Stimulated activated CD8-positive, alpha-beta memory T cell treated with anti-CD3 and anti-CD28 coated beads, Interleukin-4, amount 100 ng/mL, for 4 hours (primary cell): Measurements from ENCODE around the gene ABCA3.

Experiments used
- DNase-seq, 2 donors: peaks; one replicate each; pipeline ENCODE4 v3.0.0-alpha.2; 2020; ENCODE audit warnings: low read depth in 2 of 2, low spot score in 1 of 2

Gene ABCA3

DNA sequence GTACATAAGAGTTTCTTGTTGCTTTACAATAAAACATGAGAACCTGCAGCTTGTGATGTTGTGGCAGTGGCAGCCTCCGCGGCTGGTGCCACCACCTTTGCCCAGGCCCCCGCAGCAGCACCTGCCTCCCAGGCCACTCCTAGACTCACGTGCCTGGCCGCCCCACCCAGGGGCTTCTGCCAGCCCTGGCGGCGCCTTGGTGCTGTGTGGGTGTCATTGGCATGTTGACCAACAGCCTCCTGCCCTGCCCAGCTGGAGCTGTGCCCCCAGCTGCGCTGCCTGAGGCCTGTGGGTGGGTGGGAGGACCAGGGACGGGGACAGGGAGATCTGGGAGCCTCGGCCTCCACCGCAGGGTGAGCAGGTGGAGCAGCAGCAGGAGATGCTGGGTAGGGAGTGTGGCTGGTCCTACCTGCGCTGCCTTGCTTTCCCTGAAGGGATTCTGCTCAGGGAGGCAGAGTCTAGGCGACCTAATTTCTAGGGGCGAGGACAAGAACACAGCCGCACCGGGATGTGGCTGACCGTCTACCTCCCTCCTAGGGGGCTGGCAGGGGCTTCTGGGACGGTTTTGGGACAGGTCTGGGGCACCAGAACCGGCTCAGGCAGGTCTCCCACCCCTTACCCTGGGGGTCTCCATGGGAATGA, 104.7 kb downstream of the ABCA3 start:
- no peak for DNase-seq

DNA sequence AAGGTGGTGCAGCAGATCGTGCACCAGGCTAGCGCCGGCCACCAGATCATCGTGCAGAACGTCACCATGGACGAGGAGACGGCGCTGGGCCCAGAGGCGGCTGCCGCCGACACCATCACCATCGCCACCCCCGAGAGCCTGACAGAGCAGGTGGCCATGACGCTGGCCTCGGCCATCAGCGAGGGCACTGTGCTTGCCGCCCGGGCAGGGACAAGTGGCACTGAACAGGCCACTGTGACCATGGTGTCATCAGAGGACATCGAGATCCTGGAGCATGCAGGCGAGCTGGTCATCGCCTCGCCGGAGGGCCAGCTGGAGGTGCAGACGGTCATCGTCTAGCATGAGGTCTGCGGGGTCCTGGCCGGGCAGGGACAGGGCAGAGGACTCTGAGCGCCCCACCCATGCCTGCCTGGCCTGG, 105.3 kb downstream of the ABCA3 start:
- no peak for DNase-seq

DNA sequence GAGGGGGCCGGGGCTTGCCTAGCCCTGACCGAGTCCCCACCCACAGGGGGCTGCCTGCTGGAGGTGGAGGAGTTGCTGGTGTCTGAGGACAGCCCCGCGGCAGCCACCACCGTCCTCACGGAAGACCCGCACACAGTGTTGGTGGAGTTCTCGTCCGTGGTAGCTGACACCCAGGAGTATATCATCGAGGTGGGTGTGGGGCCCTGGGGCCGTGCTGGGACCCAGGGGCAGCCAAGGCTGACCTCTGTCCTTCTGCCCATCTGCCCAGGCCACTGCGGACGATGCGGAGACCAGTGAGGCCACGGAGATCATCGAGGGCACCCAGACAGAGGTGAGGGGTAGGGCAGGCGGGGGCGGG, 105.7 kb downstream of the ABCA3 start:
- no peak for DNase-seq

DNA sequence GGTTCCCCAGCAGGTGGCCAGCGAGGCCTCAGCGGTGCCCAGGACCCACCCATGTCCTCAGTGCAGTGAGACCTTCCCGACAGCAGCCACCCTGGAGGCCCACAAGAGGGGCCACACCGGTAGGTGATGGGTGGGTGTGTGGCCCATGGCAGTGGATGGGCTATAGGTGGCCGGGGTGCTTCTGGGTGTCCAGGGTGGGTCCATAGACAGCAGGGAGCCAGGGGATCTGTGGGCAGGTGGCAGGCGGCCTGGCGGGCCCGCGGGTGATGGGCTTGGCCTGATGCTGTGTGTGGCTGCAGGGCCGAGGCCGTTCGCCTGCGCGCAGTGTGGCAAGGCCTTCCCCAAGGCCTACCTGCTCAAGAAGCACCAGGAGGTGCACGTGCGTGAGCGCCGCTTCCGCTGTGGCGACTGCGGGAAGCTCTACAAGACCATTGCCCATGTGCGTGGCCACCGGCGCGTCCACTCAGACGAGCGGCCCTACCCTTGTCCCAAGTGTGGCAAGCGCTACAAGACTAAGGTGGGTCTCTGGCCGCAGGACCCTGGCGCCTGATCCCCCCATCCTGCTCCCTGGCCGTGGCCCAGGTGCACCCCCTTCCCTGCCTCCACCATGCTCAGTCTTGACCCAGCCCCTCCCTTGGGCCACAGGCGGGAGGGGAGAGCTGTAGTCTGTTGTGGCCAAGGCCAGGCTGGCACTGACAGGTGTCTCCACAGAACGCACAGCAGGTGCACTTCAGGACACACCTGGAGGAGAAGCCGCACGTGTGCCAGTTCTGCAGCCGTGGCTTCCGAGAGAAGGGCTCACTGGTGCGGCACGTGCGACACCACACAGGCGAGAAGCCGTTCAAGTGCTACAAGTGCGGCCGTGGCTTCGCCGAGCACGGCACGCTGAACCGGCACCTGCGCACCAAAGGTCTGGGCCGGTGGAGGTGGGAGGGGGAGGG, 106.4 kb downstream of the ABCA3 start:
- no peak for DNase-seq

DNA sequence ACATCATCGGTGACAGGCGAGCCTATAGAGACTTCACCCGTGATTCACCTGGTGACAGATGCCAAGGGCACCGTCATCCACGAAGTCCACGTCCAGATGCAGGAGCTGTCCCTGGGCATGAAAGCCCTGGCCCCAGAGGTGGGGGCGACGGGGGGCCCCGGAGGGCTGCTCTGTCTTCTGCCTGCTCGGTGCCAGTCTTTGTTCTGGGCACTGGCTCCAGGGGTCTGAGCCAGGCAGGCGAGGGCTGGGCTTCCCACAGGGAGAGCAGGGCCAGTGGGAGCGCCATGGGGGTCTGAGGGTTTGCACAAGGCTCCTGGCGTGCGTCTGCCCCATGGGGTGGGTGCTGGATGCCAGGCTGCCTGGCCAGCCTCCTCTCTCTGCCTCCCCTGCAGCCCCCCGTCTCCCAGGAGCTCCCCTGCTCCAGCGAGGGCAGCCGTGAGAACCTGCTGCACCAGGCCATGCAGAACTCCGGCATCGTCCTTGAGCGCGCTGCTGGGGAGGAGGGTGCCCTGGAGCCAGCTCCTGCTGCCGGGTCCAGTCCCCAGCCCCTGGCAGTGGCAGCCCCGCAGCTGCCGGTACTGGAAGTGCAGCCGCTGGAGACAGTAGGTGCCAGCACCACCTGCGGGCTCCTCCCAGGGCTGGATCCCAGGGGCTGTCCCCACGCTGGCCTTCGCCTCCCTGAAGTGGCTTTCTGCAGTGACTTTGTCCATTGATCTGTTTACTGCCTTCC, 107.3 kb downstream of the ABCA3 start:
- no peak for DNase-seq

DNA sequence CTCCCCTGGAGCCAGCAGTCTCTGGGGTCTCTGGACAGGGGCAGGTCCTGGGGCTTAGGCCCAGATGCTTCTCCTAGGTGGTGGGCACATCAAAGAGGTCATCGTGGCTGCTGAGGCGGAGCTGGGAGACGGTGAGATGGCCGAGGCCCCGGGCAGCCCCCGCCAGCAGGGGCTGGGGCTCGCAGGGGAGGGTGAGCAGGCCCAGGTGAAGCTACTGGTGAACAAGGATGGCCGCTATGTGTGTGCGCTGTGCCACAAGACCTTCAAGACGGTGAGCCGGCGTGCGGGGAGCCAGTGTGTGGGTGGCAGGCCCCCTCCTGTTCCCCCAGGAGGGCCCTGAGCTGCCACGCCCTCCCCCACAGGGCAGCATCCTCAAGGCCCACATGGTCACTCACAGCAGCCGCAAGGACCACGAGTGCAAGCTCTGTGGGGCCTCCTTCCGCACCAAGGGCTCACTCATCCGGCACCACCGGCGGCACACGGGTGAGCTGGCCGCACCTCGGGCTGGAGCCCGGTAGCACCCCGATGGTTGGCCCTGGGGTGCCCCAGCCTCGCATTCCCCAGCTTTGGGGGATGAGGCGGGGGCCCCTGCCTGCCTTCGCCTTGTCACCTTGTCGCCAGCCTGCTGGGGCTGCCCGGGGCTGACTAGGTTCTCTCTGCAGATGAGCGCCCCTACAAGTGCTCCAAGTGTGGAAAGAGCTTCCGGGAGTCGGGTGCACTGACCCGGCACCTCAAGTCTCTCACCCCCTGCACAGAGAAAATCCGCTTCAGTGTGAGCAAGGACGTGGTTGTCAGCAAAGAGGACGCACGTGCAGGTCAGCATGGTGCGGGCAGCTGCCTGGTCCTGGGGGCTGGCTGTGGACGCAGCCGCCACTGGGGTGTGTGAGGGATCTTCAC, 108.2 kb downstream of the ABCA3 start:
- no peak for DNase-seq

DNA sequence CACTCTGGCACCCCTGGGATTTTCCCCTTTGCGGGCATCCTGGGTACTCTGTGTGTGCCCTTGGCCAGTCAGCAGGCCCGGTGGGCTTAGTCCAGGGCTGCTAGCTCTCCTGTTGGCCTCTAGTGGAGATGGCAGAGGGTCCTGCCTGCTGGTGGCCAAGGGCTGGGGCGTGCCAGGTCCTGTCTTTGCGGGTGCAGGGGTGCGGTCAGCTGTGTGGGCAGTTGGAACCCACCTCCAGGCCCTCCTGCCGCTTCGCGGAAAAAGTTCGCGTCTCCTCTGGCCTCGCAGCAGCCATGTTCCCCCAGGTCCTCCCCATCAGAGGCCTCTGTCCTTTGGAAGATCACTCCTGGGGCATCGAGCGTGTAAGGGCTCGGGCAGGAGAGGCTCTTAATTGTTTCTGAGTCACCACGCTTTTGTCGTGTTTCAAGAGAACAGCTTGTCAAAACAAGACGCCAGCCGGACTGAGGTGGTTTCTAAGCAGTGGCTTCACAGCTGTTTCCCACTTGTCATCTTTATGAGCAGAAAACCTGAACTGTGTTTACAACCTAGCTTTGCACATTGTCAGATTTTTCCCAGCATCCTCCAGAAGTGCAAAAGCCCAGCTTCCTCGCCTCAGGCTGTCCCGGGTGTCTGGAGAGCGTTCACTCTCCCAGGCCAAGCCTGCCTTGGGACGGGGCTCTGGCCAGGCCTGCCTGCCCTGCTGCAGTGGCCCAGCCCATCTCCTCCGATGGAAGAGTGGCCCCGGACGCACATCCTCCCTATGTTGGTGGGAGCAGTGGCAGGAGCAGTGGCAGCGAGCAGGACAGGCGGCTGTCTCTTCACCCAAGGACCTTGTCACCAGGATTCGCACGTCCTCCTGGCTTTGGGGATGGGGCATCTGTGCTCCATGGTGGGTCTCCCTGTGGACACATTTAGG, 109.3 kb downstream of the ABCA3 start:
- no peak for DNase-seq

DNA sequence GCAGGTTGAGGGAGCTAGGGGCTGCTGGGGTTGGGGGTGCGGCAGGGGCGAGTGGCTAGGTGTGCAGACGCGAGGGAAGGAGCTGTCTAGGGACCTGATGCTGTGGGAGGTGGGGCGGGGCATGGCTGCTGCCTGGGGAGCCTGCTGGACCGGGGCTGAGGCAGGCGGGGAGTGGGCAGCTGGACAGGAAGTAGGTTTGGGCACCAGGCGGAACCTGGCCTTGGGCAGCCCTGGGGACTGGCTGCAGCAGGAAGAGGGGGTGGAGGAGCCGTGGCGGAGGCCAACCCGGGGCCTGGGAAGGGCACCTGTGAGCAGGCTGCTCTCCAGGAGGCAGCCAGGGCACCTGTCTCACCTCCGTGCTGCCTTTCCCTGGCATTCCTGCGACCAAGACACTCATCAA, 110.2 kb downstream of the ABCA3 start:
- no peak for DNase-seq

DNA sequence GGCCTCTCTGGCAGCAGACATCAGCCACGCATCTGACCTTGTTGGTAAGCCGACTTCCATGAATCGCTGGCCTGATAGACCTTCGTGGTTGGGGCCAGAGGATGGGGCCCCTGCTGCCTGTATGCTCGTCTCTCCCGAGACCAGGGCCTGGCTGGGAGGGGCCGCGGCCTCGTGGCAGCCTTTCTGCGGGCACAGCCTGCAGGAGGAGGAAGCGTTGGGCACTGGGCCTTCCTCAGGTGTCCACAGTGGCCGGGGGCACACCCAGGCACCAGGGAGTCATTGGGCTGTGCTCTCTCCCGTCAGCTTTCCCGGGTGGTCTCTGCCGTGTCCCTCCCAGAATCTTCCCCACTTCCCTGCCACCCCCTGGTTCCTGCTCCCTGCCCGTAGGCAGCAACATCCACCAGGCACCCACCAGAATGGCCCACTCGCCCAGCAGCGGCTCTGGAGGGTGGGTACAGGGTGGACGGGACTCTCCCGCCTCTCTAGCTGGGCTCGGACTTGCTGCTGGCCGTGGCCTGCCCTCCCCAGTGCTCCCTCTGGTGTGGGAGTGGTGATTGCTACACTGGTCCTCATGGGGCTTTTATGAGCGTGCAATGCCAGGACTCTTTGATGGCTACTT, 110.8 kb downstream of the ABCA3 start:
- DNase-seq: no peak

DNA sequence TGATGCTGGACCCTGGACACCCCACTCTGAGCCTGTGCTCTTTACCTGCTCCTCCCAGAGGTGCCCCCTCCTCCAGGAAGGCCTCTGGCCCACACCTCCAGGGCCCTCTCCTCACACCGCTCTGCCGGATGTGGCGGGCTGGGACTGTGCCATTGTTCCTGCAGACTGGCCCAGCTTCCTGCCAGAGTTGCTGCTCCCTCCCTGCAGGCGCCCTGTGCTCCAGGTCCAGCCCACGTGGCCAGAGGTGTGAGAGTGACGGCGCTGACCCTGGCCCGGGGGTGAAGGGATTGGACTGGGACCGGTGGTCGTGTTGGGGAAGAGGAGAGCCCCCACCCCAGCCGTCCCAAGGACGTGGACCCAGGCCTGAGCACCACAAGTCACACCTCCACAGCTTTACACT, 111.4 kb downstream of the ABCA3 start:
- no peak for DNase-seq

DNA sequence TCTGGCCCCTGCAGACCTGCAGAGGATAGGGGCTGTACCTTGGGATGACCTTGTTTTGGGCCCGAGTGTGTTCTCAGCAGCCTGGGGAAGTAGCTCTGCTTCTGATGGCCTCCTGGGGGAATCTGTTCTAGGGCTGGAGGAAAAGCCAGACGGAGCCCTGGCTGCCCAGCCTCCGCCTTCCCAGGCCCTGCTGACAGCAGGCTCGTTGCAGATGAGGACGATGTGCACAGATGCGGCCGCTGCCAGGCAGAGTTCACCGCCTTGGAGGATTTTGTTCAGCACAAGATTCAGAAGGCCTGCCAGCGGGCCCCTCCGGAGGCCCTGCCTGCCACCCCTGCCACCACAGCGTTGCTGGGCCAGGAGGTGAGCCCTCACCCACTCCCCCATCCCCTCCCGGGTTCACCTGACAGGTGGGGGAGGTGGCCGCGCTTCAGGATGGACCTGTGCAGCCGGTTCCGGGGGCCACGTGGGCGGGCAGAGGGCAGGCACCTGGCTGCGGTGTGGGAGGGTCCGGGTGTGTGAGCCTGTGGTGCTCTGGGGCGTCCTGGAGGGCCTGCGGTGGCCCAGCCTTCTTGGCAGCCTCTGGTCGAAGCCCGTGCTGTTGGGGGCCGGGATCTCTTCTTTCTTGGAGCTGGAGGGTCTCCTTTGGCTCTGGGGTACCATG, 112.2 kb downstream of the ABCA3 start:
- DNase-seq: no peak

DNA sequence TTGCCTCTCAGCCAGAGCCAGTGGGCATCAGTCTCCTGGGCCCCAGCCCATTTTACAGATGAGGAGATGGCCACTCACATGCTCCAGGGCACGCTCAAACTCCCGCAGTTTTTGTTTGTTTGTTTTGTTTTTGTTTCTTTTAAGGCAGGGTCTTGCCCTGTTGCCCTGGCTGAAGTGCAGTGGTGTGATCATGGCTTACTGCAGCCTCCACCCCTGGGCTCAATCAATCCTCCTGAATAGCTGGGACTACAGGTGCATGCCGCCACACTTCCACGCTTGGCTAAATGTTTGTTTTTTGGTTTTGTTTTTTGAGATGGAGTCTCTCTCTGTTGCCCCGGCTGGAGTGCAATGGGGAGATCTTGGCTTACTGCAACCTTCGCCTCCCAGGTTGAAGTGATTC, 113.6 kb downstream of the ABCA3 start:
- DNase-seq: no peak

DNA sequence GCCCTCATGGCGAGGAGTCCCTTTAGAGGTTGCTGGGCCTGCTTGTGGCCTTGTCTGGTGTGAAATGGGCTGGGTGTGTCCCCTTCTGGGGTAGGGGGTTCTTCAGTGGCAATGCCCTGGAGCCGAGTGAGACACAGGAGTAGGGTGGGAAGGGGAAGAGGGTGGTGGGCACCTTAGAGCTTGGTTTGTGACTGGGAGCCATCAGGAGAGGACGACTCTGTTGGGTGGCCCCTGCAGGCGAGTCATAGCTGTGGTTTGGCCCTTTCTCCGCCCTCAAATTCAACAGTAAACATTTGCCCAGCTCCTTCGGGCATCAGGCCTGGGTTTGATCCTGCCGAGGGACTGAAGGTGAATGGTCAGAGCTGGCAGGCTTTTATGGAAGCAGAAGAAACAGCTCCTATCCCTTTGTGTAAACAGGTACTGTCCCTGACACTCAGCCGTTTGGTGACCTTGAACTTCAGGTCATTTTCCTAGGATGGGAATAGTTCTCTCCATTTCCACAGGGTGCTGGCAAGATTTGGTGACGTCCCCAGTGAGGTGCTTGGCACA, 114.2 kb downstream of the ABCA3 start:
- DNase-seq: no peak
